HepG2 (cell line): Measurements from ENCODE around the gene TPCN2. TPM values are rescaled to one million over a fixed set of nuclear protein-coding genes. Genes with fewer than 3 reads are reported as not detected.

ENCODE experiments used
- ATAC-seq: fragments of 200-7000 bp; cut with Tn5 transposase; 3 replicates; pipeline ENCODE4 v1.9.1; 2020; ENCODE audit warnings: mild to moderate bottlenecking, moderate library complexity
- BruUV-seq: library from RNA; stranded (reverse); fragments of 400-500 nt; replicated peaks from 2 replicates; lab custom pipeline; 2021; lab: Mats Ljungman, UMichigan
- CTCF ChIA-PET: fragments of 300-600 bp; formaldehyde crosslinking; extraction: SDS; loops from one replicate; lab custom pipeline; 2021; ENCODE audit warnings: low total read pairs, inconsistent platforms, low intra/inter-chr PET ratio; lab: Yijun Ruan, JAX
- POLR2A ChIA-PET: fragments of 350-600 bp; sonication (Branson Sonifier 250); formaldehyde crosslinking; loops from one replicate; lab custom pipeline; 2020; ENCODE audit warnings: antibody characterized with exemption, inconsistent platforms; lab: Yijun Ruan, JAX
- DNase-seq: peaks from one replicate; pipeline ENCODE4 v3.0.0-alpha.2; 2015; ENCODE audit warnings: low spot score
- FAIRE-seq: peaks from 3 replicates; lab custom pipeline; 2011; peaks lifted over from hg19 to GRCh38; lab: Jason Lieb, UNC
- H2AFZ ChIP-seq: one replicate; pipeline ENCODE4 v1.6.1; 2011; ENCODE audit warnings: low read length, inconsistent platforms
- H3K27ac ChIP-seq: fragments of 300-600 bp; 3 replicates; pipeline ENCODE4 v1.8.0; 2011; ENCODE audit warnings: mixed run types, mild to moderate bottlenecking, mixed read lengths, low read length, inconsistent platforms; ENCODE audit not compliant: insufficient read depth; ENCODE audit errors: extremely low read length
- H3K27me3 ChIP-seq, 2 experiments: fragments of 200-600 bp in 1 of 2; 2 replicates in 1 of 2; 3 replicates in 1 of 2; pipeline versions ENCODE4 v1.6.0 to v1.8.0; 2011; ENCODE audit warnings: low read length in 2 of 2, mild to moderate bottlenecking in 2 of 2, moderate library complexity in 2 of 2, inconsistent platforms in 1 of 2; ENCODE audit not compliant: insufficient read depth in 2 of 2, control insufficient read depth in 1 of 2
- H3K36me3 ChIP-seq, 2 experiments: fragments of 200-600 bp in 1 of 2; replicated peaks in 1 of 2; 2 replicates in 1 of 2; 3 replicates in 1 of 2; pipeline versions ENCODE4 v1.5.1 to v1.8.0; 2011; ENCODE audit warnings: low read length in 2 of 2, inconsistent platforms in 1 of 2; ENCODE audit not compliant: insufficient read depth in 2 of 2, control insufficient read depth in 1 of 2
- H3K4me1 ChIP-seq: 2 replicates; pipeline ENCODE4 v1.5.1; 2012; ENCODE audit warnings: low read length, inconsistent platforms; ENCODE audit not compliant: insufficient read depth
- H3K4me2 ChIP-seq: 2 replicates; pipeline ENCODE4 v1.6.0; 2011; ENCODE audit warnings: low read depth, low read length, inconsistent platforms
- H3K4me3 ChIP-seq, 3 experiments: fragments of 200-600 bp in 1 of 3; sonication (generic), shearing (Covaris generic) in 1 of 3; replicated peaks in 1 of 3; 2 replicates each; pipeline ENCODE4 v1.5.1; 2011 to 2016; ENCODE audit warnings: low read length in 3 of 3, inconsistent platforms in 2 of 3, low read depth in 2 of 3, mild to moderate bottlenecking in 2 of 3, control low read depth in 1 of 3, mixed read lengths in 1 of 3; ENCODE audit not compliant: insufficient read depth in 1 of 3
- H3K79me2 ChIP-seq: one replicate; pipeline ENCODE4 v1.6.1; 2011; ENCODE audit warnings: low read length, inconsistent platforms; ENCODE audit not compliant: insufficient read depth
- H3K9ac ChIP-seq: 2 replicates; pipeline ENCODE4 v1.6.0; 2011; ENCODE audit warnings: mild to moderate bottlenecking, low read depth, low read length, inconsistent platforms; ENCODE audit not compliant: insufficient read depth
- H3K9me3 ChIP-seq: 2 replicates; pipeline ENCODE4 v1.5.1; 2012; ENCODE audit warnings: mild to moderate bottlenecking, low read length
- H4K20me1 ChIP-seq: 2 replicates; pipeline ENCODE4 v1.6.0; 2011; ENCODE audit warnings: inconsistent platforms, mild to moderate bottlenecking, low read length, moderate library complexity; ENCODE audit not compliant: insufficient read depth
- GRHL1 ChIP-seq: sonication (generic); formaldehyde crosslinking; conservative IDR thresholded peaks from 2 replicates; pipeline ENCODE4 v1.8.0; 2022; ENCODE audit warnings: missing genetic modification reagents
- KDM2A ChIP-seq: sonication (generic); formaldehyde crosslinking; IDR thresholded peaks from 2 replicates; pipeline ENCODE4 v1.4.0; 2020; ENCODE audit warnings: low read depth, missing genetic modification reagents, borderline replicate concordance
- MXD4 ChIP-seq: IDR thresholded peaks from 2 replicates; pipeline ENCODE4 v1.6.1; 2016; ENCODE audit warnings: mild to moderate bottlenecking, missing biosample characterization, missing genetic modification reagents
- NRL ChIP-seq: sonication (generic); formaldehyde crosslinking; IDR thresholded peaks from 2 replicates; pipeline ENCODE4 v1.5.0; 2020; ENCODE audit warnings: missing genetic modification reagents, mild to moderate bottlenecking, moderate library complexity, borderline replicate concordance
- PRDM15 ChIP-seq: sonication (generic); formaldehyde crosslinking; IDR thresholded peaks from 2 replicates; pipeline ENCODE4 v1.4.0; 2020; ENCODE audit warnings: missing genetic modification reagents
- TEAD2 ChIP-seq: sonication (generic); formaldehyde crosslinking; IDR thresholded peaks from 2 replicates; pipeline ENCODE4 v1.9.0; 2021; ENCODE audit warnings: missing genetic modification reagents
- ZBED4 ChIP-seq: sonication (generic); formaldehyde crosslinking; IDR thresholded peaks from 2 replicates; pipeline ENCODE4 v1.4.0; 2020; ENCODE audit warnings: missing genetic modification reagents, borderline replicate concordance
- ZC3H4 ChIP-seq: sonication (generic); formaldehyde crosslinking; IDR thresholded peaks from 2 replicates; pipeline ENCODE4 v1.4.0; 2020; ENCODE audit warnings: missing genetic modification reagents, borderline replicate concordance
- ZEB1 ChIP-seq: IDR thresholded peaks from 2 replicates; pipeline ENCODE4 v1.6.1; 2012; ENCODE audit warnings: mild to moderate bottlenecking, low read depth, inconsistent platforms; ENCODE audit not compliant: insufficient replicate concordance
- ZNF460 ChIP-seq: sonication (generic); formaldehyde crosslinking; IDR thresholded peaks from 2 replicates; pipeline ENCODE4 v1.5.1; 2020; ENCODE audit warnings: missing genetic modification reagents, mild to moderate bottlenecking, borderline replicate concordance
- ZSCAN22 ChIP-seq: sonication (generic); formaldehyde crosslinking; IDR thresholded peaks from 2 replicates; pipeline ENCODE4 v1.4.0; 2020; ENCODE audit warnings: mild to moderate bottlenecking, missing genetic modification reagents
- WGBS: methylation state at CpG from one replicate; pipeline ENCODE4 v1.1.6; 2017; ENCODE audit warnings: low lambda C conversion rate; 5-methylcytosine and 5-hydroxymethylcytosine counted together
- in situ Hi-C: cut with HindIII; loops from 2 replicates; pipeline ENCODE4 v1.10.0; 2017; ENCODE audit warnings: low pct_unique_long_range_greater_than_20kb; ENCODE audit not compliant: extremely low pct_ligation_motif_present
- intact Hi-C: fragments of 100-400 bp; cut with micrococcal nuclease; formaldehyde crosslinking; loops from one replicate; pipeline ENCODE4 v1.10.0; 2022; ENCODE audit not compliant: unreplicated experiment
- polyA plus RNA-seq, 8 experiments: library from polyadenylated mRNA; depleted of rRNA in 3 of 8; stranded (reverse) in 7 of 8; unstranded in 1 of 8; fragments of >200 nt; fragmentation: Illumina TruSeq in 4 of 8; extraction: Trizol in 4 of 8; gene quantifications; 2 replicates each; pipeline versions ENCODE4 v1.2.1 to v1.2.3, GENCODE V29; 2011 to 2016; ENCODE audit warnings: low read depth in 4 of 8, missing spikeins in 1 of 8, mixed read lengths in 1 of 8; ENCODE audit not compliant: insufficient read depth in 1 of 8
- total RNA-seq, 5 experiments: library from RNA; depleted of rRNA; stranded (reverse); fragments of >200 nt; fragmentation: Illumina TruSeq; extraction: Trizol; gene quantifications; 2 replicates each; pipeline ENCODE4 v1.2.3, GENCODE V29; 2016; ENCODE audit warnings: low read depth in 1 of 5

Gene TPCN2
- total and polyA plus RNA-seq, 2 of the 13 experiments (the other 11 are each of a cell fraction or from before 2014, with no cell fraction given): 5.6 to 5.9 TPM

- no peak for TF ChIP-seq ZBED4 (CRISPR knock-in tag)
- TF ChIP-seq ZNF460 (CRISPR knock-in tag): no peak
- no peak for TF ChIP-seq ZEB1
- TF ChIP-seq, all 625 proteins: peak for 0
Observed at GRCh38 chr11:69131121-69131566, 82.4 kb downstream of the TPCN2 start (continued).

GRCh38 chr11:69131644-69132300 is 83.0 kb downstream of the TPCN2 start:
- no peaks in the 10 kb centered on the region for H4K20me1 ChIP-seq
- in situ Hi-C loops (no loop called here), intact Hi-C loops (loop anchor here (2.0 to 5.0 kb wide), 2 partner anchors 81 to 511 kb away; partner anchors contain the start of gene CCND1)
- ATAC-seq: peak; percentile 96
- no peaks in the 10 kb centered on the region for H3K36me3 ChIP-seq
- WGBS: 40% methylated on average over 3 of the region's 15 CpGs
- POLR2A ChIA-PET: interaction anchor here (1.1 to 1.6 kb wide), 5 partner anchors 25 to 543 kb away, joined by 3 to 7 read pairs (median 5); partner anchors contain the start of genes LTO1 and SMIM38
- CTCF ChIA-PET: interaction anchor here (1.1 to 1.7 kb wide), 4 partner anchors 31 to 512 kb away, joined by 4 to 9 read pairs (median 5); no protein-coding TSS in a partner anchor
- 0 out of 5 replicates have a peak, but pooled peaks cover 0 to 2% of the 10 kb centered on the region in 2 experiments for H3K27me3 ChIP-seq
- BruUV-seq: no TSS peak
- no peak overlapping the region; a peak in 1 of 6 replicates for H3K4me3 ChIP-seq
- no peaks in the 10 kb centered on the region for H3K79me2 ChIP-seq
- no peak overlapping the region for H3K9ac ChIP-seq
- H3K27ac ChIP-seq: no peak overlapping the region
- peaks cover 5% of the 10 kb centered on the region; the same call in 1 of the 2 replicates for H3K9me3 ChIP-seq
- H2AFZ ChIP-seq: no peak overlapping the region
- DNase-seq: peak; percentile 80
- H3K4me1 ChIP-seq: peaks cover 6% of the 10 kb centered on the region; the same call in 1 of the 2 replicates
- peak overlapping the region; percentile 56 for H3K4me2 ChIP-seq
- FAIRE-seq: peak; percentile 82
- TF ChIP-seq GRHL1 (CRISPR knock-in tag) (no peak), KDM2A (CRISPR knock-in tag) (peak; percentile 70; the same call in 1 of the 2 replicates), TEAD2 (peak; percentile 92; the same call in 1 of the 2 replicates), MXD4 (CRISPR knock-in tag) (peak; percentile 34; the same call in 1 of the 2 replicates), ZSCAN22 (CRISPR knock-in tag) (no peak), ZC3H4 (CRISPR knock-in tag) (no peak), PRDM15 (CRISPR knock-in tag) (no peak), NRL (CRISPR knock-in tag) (0 out of 2 replicates have a peak, but pooled peaks have one; percentile 32)
